Chondrocyte (in vitro differentiated cells): ENCODE data around the gene RAB26. TPM values are rescaled to one million over a fixed set of nuclear protein-coding genes. Genes with fewer than 3 reads are reported as not detected.

Source experiments
- DNase-seq: peaks from one replicate; pipeline ENCODE4 v3.0.0; 2021; ENCODE audit warnings: mixed read lengths, low spot score
- H3K27ac Mint-ChIP-seq: one replicate; pipeline ENCODE4 v1.8.0; 2021; ENCODE audit warnings: mild to moderate bottlenecking, moderate library complexity, mixed read lengths; ENCODE audit not compliant: unreplicated experiment
- H3K27me3 Mint-ChIP-seq: 2 replicates; pipeline ENCODE4 v1.8.0; 2021; ENCODE audit warnings: low read depth, mixed read lengths
- H3K36me3 Mint-ChIP-seq: 2 replicates; pipeline ENCODE4 v1.8.0; 2021; ENCODE audit warnings: low read depth, mixed read lengths
- H3K4me1 Mint-ChIP-seq: 2 replicates; pipeline ENCODE4 v1.8.0; 2021; ENCODE audit warnings: low read depth, mild to moderate bottlenecking, mixed read lengths
- H3K4me3 Mint-ChIP-seq: one replicate; pipeline ENCODE4 v1.8.0; 2021; ENCODE audit warnings: mild to moderate bottlenecking, moderate library complexity, mixed read lengths; ENCODE audit not compliant: unreplicated experiment
- H3K9me3 Mint-ChIP-seq: 2 replicates; pipeline ENCODE4 v1.8.0; 2021; ENCODE audit warnings: low read depth, mixed read lengths
- CTCF ChIP-seq: fragments of 200-600 bp; sonication (generic); IDR thresholded peaks from 2 replicates; pipeline ENCODE4 v1.5.0; 2021; ENCODE audit warnings: antibody characterized with exemption, mild to moderate bottlenecking, moderate library complexity
- total RNA-seq: library from RNA; stranded (reverse); gene quantifications from 3 replicates; pipeline ENCODE4 v1.2.1, GENCODE V29; 2021

The RAB26 gene
- total RNA-seq, 1 donor from 2014 or later, result 0.80 TPM

GRCh38 chr16:2163211-2163881 is 14.9 kb downstream of the RAB26 start:
- no peaks in the 10 kb centered on the region for H3K9me3 Mint-ChIP-seq
- no peak overlapping the region for H3K4me3 Mint-ChIP-seq
- no peak overlapping the region for H3K27ac Mint-ChIP-seq
- no peaks in the 10 kb centered on the region for H3K27me3 Mint-ChIP-seq
- H3K4me1 Mint-ChIP-seq, result peaks cover 16% of the 10 kb centered on the region
- no peak for DNase-seq
- no peak for TF ChIP-seq CTCF
- peaks cover 4% of the 10 kb centered on the region for H3K36me3 Mint-ChIP-seq

GRCh38 chr16:2165861-2166260 is 17.4 kb downstream of the RAB26 start:
- H3K27me3 Mint-ChIP-seq, result no peaks in the 10 kb centered on the region
- H3K4me1 Mint-ChIP-seq, result peaks cover 4% of the 10 kb centered on the region
- no peak for TF ChIP-seq CTCF
- peaks cover 4% of the 10 kb centered on the region for H3K36me3 Mint-ChIP-seq
- H3K27ac Mint-ChIP-seq, result no peak overlapping the region
- DNase-seq, result no peak
- H3K9me3 Mint-ChIP-seq, result no peaks in the 10 kb centered on the region
- H3K4me3 Mint-ChIP-seq, result no peak overlapping the region

- Mint-ChIP-seq H3K9me3 (no peaks in the 10 kb centered on the region), H3K4me3 (no peak overlapping the region), H3K27ac (no peak overlapping the region), H3K27me3 (no peaks in the 10 kb centered on the region), H3K4me1 (peaks cover 3% of the 10 kb centered on the region), H3K36me3 (peaks cover 4% of the 10 kb centered on the region)
- DNase-seq, result no peak
- TF ChIP-seq CTCF, result no peak
These were observed 18.0 kb downstream of the RAB26 start for GRCh38 chr16:2166263-2167067.

GRCh38 chr16:2167068-2167638 is 18.7 kb downstream of the RAB26 start:
- TF ChIP-seq CTCF, result no peak
- peaks cover 6% of the 10 kb centered on the region for H3K36me3 Mint-ChIP-seq
- H3K4me3 Mint-ChIP-seq, result no peak overlapping the region
- no peaks in the 10 kb centered on the region for H3K27me3 Mint-ChIP-seq
- H3K4me1 Mint-ChIP-seq, result no peaks in the 10 kb centered on the region
- no peak for DNase-seq
- no peak overlapping the region for H3K27ac Mint-ChIP-seq
- H3K9me3 Mint-ChIP-seq, result no peaks in the 10 kb centered on the region

GRCh38 chr16:2170080-2170479 is 21.7 kb downstream of the RAB26 start:
- no peak for TF ChIP-seq CTCF
- Mint-ChIP-seq H3K4me1 (no peaks in the 10 kb centered on the region), H3K4me3 (no peak overlapping the region), H3K27ac (no peak overlapping the region), H3K27me3 (no peaks in the 10 kb centered on the region), H3K9me3 (no peaks in the 10 kb centered on the region), H3K36me3 (peaks cover 14% of the 10 kb centered on the region)
- no peak for DNase-seq
